Tongue (tissue), 2 donors: ENCODE data around the gene FBXO11. TPM values are rescaled to one million over a fixed set of nuclear protein-coding genes. Genes with fewer than 3 reads are reported as not detected.
A peak's percentile ranks its signal among the peaks of the same experiment; 100 is the strongest.
"Not testable (repeated sequence)": the region's sequence is repeated elsewhere in the genome, so short reads cannot be mapped to it uniquely, and the experiment has no call there.

ENCODE experiments used
- DNase-seq: peaks from one replicate; pipeline ENCODE4 v3.0.0-alpha.2; 2015
- total RNA-seq: library from RNA; depleted of rRNA; stranded (reverse); fragments of >200 nt; gene quantifications from one replicate; pipeline ENCODE4 v1.2.3, GENCODE V29; 2014

The FBXO11 gene
- total RNA-seq, 1 donor from 2014 or later: 104 TPM

- DNase-seq: no peak
Observed at GRCh38 chr2:47897883-47898731, 8.2 kb downstream of the FBXO11 start.

GRCh38 chr2:47897191-47897882, 9.0 kb downstream of the FBXO11 start:
- not testable (repeated sequence) for DNase-seq

- DNase-seq: no peak
Observed at GRCh38 chr2:47896450-47896968, 9.8 kb downstream of the FBXO11 start.

GRCh38 chr2:47893771-47894170, 12.5 kb downstream of the FBXO11 start:
- no peak for DNase-seq

- no peak for DNase-seq
Observed at GRCh38 chr2:47892338-47892730, 14.0 kb downstream of the FBXO11 start.

- DNase-seq: no peak
Observed at GRCh38 chr2:47891369-47892337, 14.6 kb downstream of the FBXO11 start.

GRCh38 chr2:47890711-47891368, 15.5 kb downstream of the FBXO11 start:
- no peak for DNase-seq

- no peak for DNase-seq
Observed at GRCh38 chr2:47888581-47889280, 17.6 kb downstream of the FBXO11 start.

- no peak for DNase-seq
Observed at GRCh38 chr2:47876912-47877311, 29.4 kb downstream of the FBXO11 start.

GRCh38 chr2:47872941-47873340, 33.4 kb downstream of the FBXO11 start:
- DNase-seq: no peak

GRCh38 chr2:47870641-47871540, 35.4 kb downstream of the FBXO11 start:
- DNase-seq: no peak

GRCh38 chr2:47869859-47870595, 36.3 kb downstream of the FBXO11 start:
- DNase-seq: no peak

GRCh38 chr2:47868611-47869352, 37.5 kb downstream of the FBXO11 start:
- DNase-seq: no peak

- DNase-seq: peak; percentile 45
Observed at GRCh38 chr2:47867205-47867604, 39.1 kb downstream of the FBXO11 start.

GRCh38 chr2:47864566-47864965, 41.7 kb downstream of the FBXO11 start:
- DNase-seq: no peak

GRCh38 chr2:47862949-47863348, 43.3 kb downstream of the FBXO11 start:
- DNase-seq: no peak

GRCh38 chr2:47853067-47853777, 53.1 kb downstream of the FBXO11 start:
- not testable (repeated sequence) for DNase-seq

- DNase-seq: no peak
Observed at GRCh38 chr2:47850198-47850597, 56.1 kb downstream of the FBXO11 start.
